Stimulated activated naive CD8-positive, alpha-beta T cell treated with anti-CD3 and anti-CD28 coated beads, Interleukin-15, Interleukin-2, amounts not matched to agents 100 ng/mL and 50 ng/mL, for 24 hours (primary cell): ENCODE data around the gene IFITM5.
"Not testable (repeated sequence)": the region's sequence is repeated elsewhere in the genome, so short reads cannot be mapped to it uniquely, and the experiment has no call there.

ENCODE experiments used
- H3K27ac Mint-ChIP-seq: one replicate; pipeline ENCODE4 v1.8.0; 2021; ENCODE audit warnings: mild to moderate bottlenecking, mixed read lengths
- H3K27me3 Mint-ChIP-seq: one replicate; pipeline ENCODE4 v1.8.0; 2021; ENCODE audit warnings: mixed read lengths
- H3K36me3 Mint-ChIP-seq: one replicate; pipeline ENCODE4 v1.8.0; 2021; ENCODE audit warnings: low read depth, mixed read lengths
- H3K4me1 Mint-ChIP-seq: one replicate; pipeline ENCODE4 v1.8.0; 2021; ENCODE audit warnings: low read depth, mixed read lengths
- H3K4me3 Mint-ChIP-seq: one replicate; pipeline ENCODE4 v1.8.0; 2021; ENCODE audit warnings: mild to moderate bottlenecking, mixed read lengths
- H3K9me3 Mint-ChIP-seq: one replicate; pipeline ENCODE4 v1.8.0; 2021; ENCODE audit warnings: mixed read lengths

The IFITM5 gene

DNA sequence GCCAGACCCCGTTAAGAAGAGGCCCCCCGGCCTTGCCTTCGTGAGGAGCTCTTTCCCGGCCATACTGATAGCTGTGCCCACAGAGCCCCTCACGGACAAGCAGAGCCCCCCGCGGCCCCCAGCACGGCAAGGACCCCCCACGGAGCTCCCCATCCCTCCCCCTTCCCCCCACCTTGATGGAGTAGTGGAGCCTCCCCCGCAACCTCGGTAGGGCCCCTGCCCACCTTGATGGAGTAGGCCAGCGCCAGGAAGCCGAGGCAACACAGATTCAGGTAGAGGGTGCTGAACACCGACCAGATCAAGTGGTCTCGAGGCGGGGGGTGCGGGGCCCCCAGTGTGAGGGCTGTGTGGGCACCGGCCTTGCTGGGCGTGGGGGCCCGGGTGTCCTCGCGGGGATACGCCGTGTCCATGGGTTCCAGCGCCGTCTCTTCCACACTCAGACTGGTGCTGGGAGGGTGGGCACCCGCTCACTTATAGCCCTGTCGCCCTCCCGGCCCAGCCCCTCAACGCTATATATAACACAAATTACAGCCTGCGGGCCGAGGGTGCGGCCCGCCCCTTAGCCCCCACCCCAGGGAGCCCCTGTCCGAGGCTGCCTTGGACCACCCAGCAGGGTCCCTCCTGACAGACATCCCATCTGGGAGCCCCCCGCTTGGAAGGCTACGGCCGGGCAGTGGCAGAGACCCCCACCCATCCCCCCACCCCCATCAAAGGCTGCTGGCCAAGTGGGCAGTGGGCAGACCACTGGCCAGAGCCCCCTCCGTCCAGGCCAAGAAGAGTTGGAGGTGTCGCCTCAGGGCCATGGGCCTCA, at the start of gene IFITM5:
Gene IFITM5 (minus strand): TSS at position 446 of the 811 bp plus-strand sequence. CDS start 36 bp downstream, at position 410.
- no peaks in the 10 kb centered on the region for H3K36me3 Mint-ChIP-seq
- H3K27me3 Mint-ChIP-seq, result peaks cover 19% of the 10 kb centered on the region
- no peak within 1 kb of the TSS for H3K27ac Mint-ChIP-seq
- peaks cover 52% of the 10 kb centered on the region for H3K4me1 Mint-ChIP-seq
- H3K9me3 Mint-ChIP-seq, result no peaks in the 10 kb centered on the region
- no peak within 1 kb of the TSS for H3K4me3 Mint-ChIP-seq

DNA sequence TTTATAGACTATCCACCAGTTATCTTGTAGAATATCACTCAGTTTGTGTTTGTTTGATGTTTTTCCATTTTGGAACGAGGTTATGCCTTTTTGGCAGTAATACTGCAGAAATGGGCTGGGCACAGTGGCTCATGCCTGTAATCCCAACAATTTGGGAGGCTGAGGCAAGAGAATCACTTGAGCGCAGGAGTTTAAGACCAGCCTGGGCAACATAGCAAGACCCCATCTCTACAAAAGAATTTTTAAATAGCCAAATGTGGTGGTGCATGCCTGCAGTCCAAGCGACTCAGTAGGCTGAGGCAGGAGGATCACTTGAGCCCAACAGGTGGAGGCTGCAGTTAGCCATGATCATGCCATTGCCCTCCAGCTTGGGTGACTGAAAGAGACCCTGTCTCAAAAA, 47.2 kb upstream of the IFITM5 start:
- peaks cover 28% of the 10 kb centered on the region for H3K4me1 Mint-ChIP-seq
- no peak overlapping the region for H3K27ac Mint-ChIP-seq
- no peak overlapping the region for H3K4me3 Mint-ChIP-seq
- H3K36me3 Mint-ChIP-seq, result no peaks in the 10 kb centered on the region
- H3K27me3 Mint-ChIP-seq, result no peaks in the 10 kb centered on the region
- no peaks in the 10 kb centered on the region for H3K9me3 Mint-ChIP-seq

DNA sequence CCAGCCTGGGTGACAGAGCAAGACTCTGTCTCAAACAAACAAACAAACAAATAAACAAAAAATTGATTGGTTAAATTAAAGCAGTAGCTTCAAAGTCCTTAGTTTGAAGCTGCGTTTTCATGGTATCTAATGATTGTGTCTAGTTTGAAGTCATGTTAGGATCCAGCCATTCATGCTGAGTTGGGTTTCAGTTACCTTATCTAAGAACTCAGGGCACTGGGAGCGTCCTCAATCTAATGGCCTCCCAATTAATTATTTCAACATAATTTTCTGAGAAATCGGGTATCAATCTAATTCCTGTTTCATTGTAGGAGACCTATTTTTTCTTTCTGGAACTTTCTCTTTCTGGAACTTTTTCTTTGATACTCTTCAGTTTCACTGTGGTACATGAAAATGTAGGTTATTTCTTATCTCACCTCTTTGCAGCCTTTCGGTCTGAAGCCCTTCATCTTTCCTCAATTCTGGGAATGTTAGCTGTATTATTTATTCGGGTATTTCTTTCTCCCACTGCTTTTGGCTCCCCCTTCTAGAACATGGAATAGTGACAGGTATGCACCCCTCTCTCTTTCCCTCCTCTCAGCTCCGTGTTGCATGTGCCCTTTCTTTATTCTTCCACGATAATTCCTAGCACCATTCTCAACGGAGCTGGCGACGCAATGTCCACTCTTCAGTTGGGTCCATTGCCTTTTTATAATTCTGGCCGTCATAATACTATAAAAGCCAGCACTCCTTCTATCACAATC, 45.7 kb upstream of the IFITM5 start:
- Mint-ChIP-seq H3K4me1 (peaks cover 26% of the 10 kb centered on the region), H3K4me3 (no peak overlapping the region), H3K9me3 (no peaks in the 10 kb centered on the region), H3K36me3 (no peaks in the 10 kb centered on the region), H3K27ac (peak overlapping the region; percentile 36), H3K27me3 (no peaks in the 10 kb centered on the region)

DNA sequence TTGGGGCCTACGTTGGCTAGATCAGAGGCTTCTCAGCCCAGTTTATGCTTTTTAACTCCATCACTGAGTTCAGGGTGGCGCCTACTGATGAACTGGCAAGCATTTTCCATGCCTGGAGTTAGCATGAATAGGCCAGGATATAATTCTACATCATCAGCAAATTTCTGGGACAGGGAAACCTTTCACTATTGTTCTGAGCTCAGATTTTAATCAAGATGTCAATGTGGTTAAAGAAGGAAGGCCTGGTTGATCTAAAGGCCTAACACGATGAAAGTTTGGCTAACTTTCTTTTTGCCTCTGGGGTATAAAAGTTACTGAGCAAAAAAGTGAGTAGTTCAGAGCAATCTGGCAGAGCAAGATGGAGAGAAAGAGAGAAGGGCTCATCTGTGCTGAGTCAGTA, 43.0 kb upstream of the IFITM5 start:
- H3K27ac Mint-ChIP-seq, result no peak overlapping the region
- H3K4me1 Mint-ChIP-seq, result peaks cover 24% of the 10 kb centered on the region
- no peak overlapping the region for H3K4me3 Mint-ChIP-seq
- no peaks in the 10 kb centered on the region for H3K27me3 Mint-ChIP-seq
- H3K36me3 Mint-ChIP-seq, result no peaks in the 10 kb centered on the region
- H3K9me3 Mint-ChIP-seq, result no peaks in the 10 kb centered on the region

DNA sequence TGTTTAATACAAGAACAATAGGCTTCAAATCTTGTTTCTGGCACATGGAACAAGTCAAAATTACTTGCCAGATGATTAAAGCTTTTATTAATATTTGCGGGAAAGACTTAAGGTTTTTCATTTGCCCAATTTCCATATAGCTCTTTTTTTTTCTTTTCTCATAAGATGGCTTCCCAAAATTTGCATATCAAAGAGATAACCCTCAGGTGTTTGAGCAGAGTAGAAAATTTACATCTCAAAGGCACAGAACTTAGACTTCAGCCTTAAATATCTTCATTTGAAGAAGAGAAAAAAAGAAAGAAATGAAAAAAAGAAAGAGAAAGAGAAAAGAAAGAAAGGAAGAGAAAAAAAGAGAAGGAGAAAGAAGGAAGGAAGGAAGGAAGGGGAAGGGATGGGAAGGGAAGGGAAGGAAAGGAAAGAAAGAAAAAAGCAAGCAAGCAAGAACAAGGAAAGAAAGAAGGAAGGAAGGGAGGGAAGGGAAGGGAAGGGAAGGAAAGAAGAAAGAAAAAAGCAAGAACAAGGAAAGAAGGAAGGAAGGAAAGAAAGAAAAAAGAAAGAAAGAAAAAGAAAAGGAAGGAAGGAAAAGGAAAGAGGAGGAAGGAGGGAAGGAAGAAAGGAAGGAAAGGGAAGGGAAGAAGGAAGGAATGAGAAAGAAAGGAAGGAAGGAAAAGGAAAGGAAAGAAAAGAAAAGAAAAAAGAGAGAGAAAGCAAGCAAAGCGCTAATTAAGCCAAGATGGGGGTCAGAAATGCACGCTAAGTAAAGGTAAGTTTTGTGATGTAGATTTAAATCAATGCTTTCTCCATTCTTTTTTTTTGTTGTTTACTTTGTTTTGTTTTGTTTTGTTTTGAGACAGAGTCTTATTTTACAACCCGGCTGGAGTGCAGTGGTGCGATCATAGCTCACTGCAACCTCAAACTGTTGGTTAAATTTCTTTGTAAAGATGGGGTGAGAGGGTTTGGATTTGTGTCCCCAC, 41.5 kb upstream of the IFITM5 start:
- Mint-ChIP-seq H3K4me1 (peaks cover 35% of the 10 kb centered on the region), H3K27ac (no peak overlapping the region), H3K9me3 (no peaks in the 10 kb centered on the region), H3K27me3 (no peaks in the 10 kb centered on the region), H3K4me3 (no peak overlapping the region), H3K36me3 (no peaks in the 10 kb centered on the region)

DNA sequence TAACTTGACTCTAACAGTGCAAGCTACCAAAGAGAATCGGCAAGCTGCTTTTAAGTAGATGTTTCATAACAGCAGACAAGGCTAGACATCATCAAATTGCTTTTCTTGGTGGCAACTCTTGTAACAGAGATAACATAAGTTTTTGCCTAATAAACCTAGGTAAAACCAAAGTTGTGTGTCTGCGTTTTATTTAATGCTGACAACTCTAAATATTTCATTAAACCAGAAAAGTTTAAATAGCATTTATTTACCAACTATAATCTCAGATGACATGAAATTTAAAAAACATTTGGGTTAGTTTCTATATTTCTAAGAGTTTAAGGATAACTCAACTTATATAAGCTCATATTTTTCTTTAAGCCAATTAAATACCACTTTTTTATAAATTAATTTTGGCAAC, 40.6 kb upstream of the IFITM5 start:
- Mint-ChIP-seq H3K4me1 (peaks cover 41% of the 10 kb centered on the region), H3K27me3 (no peaks in the 10 kb centered on the region), H3K36me3 (no peaks in the 10 kb centered on the region), H3K9me3 (no peaks in the 10 kb centered on the region), H3K4me3 (no peak overlapping the region), H3K27ac (no peak overlapping the region)

DNA sequence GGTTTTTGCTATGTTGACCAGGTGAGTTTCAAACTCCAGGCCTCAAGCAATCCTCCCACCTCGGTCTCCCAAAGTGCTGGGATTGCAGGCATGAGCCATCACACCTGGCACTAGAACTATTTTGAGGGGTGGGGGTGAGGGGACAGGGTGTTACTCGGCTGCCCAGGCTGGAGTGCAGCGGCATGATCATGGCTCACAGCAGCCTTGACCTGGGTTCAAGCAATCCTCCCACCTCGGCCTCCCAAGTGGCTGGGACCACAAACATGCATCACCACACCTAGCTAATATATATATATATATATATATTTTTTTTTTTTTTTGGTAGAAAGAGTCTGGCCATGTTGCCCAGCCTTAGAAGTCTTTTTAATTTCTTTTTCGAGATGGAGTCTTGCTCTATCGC, 38.4 kb upstream of the IFITM5 start:
- Mint-ChIP-seq H3K27ac (no peak overlapping the region), H3K36me3 (no peaks in the 10 kb centered on the region), H3K4me1 (peaks cover 46% of the 10 kb centered on the region), H3K9me3 (no peaks in the 10 kb centered on the region), H3K4me3 (no peak overlapping the region), H3K27me3 (no peaks in the 10 kb centered on the region)

DNA sequence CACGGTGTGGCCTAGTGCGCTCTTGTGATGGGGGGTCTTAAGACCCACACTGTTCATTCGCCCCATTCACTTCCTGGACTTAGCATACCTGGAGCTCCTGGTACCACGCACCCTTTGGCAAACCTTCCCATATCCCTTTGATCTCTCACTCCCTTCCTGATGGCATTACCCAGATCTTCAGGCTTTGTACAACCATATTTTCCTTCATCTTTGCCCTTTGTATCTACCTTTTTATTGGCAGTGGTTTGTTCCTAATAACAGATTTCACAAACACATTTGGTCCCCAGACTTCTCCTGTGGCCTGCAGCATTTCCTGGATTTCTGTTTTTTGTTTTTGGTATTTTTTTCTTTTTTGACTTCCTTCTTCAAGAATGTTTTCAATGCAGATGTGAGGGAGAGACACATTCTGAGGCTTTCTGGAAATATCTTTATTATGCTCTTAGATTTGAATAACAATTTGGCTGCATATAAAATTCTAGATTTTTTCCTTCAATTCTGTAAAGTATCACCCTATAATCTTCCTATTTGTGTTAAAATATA, 37.4 kb upstream of the IFITM5 start:
- no peak overlapping the region for H3K27ac Mint-ChIP-seq
- H3K4me3 Mint-ChIP-seq, result no peak overlapping the region
- H3K9me3 Mint-ChIP-seq, result no peaks in the 10 kb centered on the region
- H3K4me1 Mint-ChIP-seq, result peaks cover 45% of the 10 kb centered on the region
- H3K27me3 Mint-ChIP-seq, result no peaks in the 10 kb centered on the region
- no peaks in the 10 kb centered on the region for H3K36me3 Mint-ChIP-seq

DNA sequence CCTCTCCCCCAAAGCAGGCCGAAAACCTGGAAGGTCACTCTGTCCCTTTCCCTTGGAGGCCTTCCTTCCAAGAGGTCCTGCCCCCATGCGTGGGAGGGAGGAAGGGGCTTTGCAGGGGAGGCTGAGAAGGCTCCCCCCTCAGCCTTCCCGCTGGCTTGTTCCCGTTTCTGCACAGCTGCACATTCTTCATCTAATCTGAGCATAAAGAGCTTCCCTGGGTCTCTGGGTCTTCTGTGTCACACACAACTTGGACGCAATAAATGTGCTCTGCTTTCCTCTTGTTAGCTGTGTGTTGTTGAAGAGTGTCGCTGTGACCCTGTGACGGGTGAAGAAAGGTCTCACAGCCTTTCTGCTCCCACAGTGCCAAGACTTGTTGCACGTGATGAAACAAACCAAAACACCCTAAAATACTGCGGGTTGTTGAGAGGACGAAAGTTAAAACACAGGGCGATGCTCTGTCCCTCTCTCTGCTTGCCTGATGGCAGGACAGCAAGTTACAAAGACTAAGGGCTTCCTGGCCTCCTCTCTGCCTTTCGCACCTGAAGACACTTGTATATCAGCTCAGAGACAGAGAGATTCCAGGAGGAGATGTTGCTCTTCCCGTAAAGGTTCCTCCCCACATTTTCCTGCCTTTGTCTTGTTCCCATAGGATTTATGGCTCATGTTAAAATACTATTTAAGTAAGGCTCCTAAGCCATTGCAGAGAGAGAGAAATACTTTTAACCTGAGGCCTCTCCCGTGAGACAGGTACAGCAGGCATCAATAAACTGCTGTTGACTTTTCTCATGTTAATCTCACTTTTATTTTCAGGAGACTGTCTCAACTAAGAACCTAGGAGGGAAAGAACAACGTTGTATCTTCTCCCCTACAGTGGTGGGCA, 36.7 kb upstream of the IFITM5 start:
- Mint-ChIP-seq H3K4me1 (peaks cover 45% of the 10 kb centered on the region), H3K9me3 (no peaks in the 10 kb centered on the region), H3K27me3 (no peaks in the 10 kb centered on the region), H3K4me3 (no peak overlapping the region), H3K27ac (no peak overlapping the region), H3K36me3 (no peaks in the 10 kb centered on the region)

DNA sequence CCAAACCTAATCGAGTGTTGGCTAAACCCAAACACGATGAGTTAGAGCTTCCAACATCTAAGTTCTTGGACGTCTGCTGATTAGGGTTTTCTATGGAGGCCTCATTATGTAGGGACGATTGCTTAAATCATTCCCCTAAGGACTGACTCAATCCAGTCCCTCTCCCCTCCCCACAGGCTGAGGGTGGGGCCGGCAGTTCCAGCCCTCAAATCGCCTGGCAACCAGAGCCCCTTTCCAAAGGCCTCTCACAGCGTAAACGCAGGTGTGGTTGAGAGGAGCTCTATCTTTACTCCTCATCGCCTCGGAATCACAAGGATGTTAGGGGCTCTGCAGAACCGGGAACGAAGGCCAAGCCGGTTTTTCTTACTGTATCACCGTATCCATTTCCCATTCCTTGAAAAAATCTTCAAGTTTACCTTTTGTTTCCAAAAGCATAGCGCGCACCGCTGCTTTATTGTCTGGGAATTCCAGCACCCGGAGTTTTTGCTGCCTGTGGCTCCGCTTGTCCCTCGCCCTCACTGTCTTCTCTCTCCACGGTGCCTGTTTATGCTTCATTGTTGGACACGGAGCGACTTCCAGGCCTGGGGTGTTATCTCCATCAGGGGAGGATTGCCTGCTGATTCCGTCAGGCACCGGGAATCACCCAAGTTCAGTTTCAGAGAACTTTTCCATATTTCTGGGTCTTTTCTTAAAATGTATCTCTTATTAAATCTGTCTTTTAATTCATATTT, 35.1 kb upstream of the IFITM5 start:
- Mint-ChIP-seq H3K4me1 (peaks cover 53% of the 10 kb centered on the region), H3K4me3 (no peak overlapping the region), H3K9me3 (no peaks in the 10 kb centered on the region), H3K27me3 (no peaks in the 10 kb centered on the region), H3K27ac (no peak overlapping the region), H3K36me3 (no peaks in the 10 kb centered on the region)

DNA sequence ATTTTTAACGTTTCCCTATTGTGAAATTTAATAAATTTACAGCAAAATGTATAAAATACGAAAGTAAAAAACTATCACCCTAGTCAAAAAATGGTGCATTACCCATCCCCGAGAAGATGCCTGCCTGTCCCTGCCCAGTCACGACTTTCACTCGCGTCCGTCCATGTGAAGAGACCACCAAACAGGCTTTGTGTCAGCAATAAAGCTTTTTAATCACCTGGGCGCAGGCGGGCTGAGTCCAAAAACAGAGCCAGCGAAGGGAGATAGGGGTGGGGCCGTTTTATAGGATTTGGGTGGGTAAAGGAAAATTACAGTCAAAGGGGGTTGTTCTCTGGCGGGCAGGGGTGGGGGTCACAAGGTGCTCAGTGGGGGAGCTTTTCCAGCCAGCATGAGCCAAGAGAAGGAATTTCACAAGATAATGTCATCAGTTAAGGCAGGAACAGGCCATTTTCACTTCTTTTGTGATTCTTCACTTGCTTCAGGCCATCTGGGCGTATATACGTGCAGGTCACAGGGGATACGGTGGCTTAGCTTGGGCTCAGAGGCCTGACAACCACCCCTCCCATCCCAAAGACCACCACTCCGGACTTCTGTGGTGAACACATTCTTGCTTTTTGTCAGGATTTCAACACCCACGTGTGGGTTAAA, 34.4 kb upstream of the IFITM5 start:
- H3K27me3 Mint-ChIP-seq, H3K9me3 Mint-ChIP-seq, H3K4me3 Mint-ChIP-seq, H3K27ac Mint-ChIP-seq, H3K36me3 Mint-ChIP-seq: not testable (repeated sequence)
- peaks cover 58% of the 10 kb centered on the region for H3K4me1 Mint-ChIP-seq

DNA sequence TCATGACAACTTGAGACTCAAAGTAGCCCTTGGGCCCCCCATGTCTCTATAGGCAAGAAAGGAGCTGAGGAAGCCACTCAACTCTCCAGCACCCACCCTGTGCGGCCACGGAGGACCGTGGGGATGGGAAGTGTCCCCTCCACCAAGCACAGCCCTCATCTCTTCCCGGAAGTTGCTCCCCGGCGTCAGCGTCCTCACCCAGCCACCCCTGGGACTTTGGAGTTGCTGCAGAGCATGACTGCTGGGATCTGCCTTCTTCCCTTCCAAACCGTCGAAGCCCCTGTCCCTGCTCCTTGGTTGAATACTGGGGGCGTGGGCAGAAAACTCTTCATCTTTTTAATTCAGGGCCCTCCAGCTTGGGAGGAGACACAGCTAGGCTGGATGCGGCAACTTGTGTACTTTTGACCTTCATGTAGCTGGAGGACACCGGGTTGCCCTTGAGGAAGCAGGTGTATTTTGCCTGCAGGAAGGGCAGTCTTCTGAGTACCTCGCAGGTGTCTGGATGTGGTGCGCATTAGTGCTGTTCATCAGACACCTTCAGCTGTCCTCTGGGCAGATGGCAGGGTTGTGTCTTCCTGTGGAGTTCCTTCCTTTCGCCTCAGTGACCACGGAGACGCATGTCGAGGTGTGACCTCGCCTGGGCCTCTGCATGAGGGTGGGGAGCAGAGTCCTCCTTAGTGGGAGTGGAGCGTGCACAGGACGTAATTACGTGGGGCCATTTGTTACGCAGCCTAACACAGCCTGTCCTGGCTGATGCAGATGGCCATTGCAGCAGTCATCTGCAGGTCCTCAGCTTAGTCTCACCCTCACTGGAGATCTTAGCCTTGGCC, 33.5 kb upstream of the IFITM5 start:
- no peaks in the 10 kb centered on the region for H3K9me3 Mint-ChIP-seq
- no peak overlapping the region for H3K4me3 Mint-ChIP-seq
- no peak overlapping the region for H3K27ac Mint-ChIP-seq
- no peaks in the 10 kb centered on the region for H3K27me3 Mint-ChIP-seq
- H3K36me3 Mint-ChIP-seq, result no peaks in the 10 kb centered on the region
- peaks cover 63% of the 10 kb centered on the region for H3K4me1 Mint-ChIP-seq
